OCI-LY1 (cell line): Measurements from ENCODE around the gene SNAP25.

Experiments used
- CTCF ChIP-seq: fragments of 200-600 bp; sonication (generic), shearing (Covaris generic); IDR thresholded peaks from 2 replicates; pipeline ENCODE4 v1.5.1; 2017; ENCODE audit warnings: mild to moderate bottlenecking, antibody characterized with exemption, low read length, moderate library complexity, mixed read lengths
- EZH2 ChIP-seq: fragments of 200-600 bp; sonication (generic), shearing (Covaris generic); IDR thresholded peaks from 2 replicates; pipeline ENCODE4 v1.8.0; 2017; ENCODE audit warnings: borderline replicate concordance, mixed run types, mild to moderate bottlenecking, antibody characterized with exemption, low read length, moderate library complexity, mixed read lengths

DNA sequence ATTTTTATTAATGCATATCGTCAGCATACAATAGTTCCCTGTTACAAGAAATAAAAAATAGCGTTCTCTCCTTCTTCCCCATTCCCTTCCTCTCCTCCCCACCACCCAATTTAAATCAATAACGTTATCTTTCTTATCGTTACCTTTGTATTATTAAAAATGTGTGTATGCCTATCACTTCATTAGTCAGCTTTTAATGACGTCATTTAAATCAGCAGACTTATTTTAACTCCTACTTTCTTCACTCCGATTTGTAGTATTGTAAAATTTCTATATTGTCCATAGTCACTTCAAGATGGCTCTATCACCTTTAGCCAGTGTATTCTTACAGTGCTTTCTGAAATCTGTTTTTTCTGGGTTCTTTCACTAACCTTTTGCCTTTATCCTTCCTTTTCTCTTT is 126.3 kb downstream of the SNAP25 start:
- TF ChIP-seq CTCF (no peak), EZH2 (no peak)
